IMR-90 (cell line): Measurements from ENCODE around the gene TSPO. TPM values are rescaled to one million over a fixed set of nuclear protein-coding genes. Genes with fewer than 3 reads are reported as not detected.

Experiments
- ATAC-seq: fragments of 200-7000 bp; cut with Tn5 transposase; 2 replicates; pipeline ENCODE4 v1.9.1; 2020; ENCODE audit warnings: low read depth, mild to moderate bottlenecking, moderate library complexity
- BruUV-seq: library from RNA; stranded (reverse); fragments of 400-500 nt; replicated peaks from 2 replicates; lab custom pipeline; 2021; lab: Mats Ljungman, UMichigan
- CTCF ChIA-PET: fragments of 300-600 bp; formaldehyde crosslinking; extraction: SDS; loops from one replicate; lab custom pipeline; 2021; ENCODE audit warnings: antibody characterized with exemption; lab: Yijun Ruan, JAX
- POLR2A ChIA-PET: fragments of 300-600 bp; sonication (Branson Sonifier 250); formaldehyde crosslinking; loops from one replicate; lab custom pipeline; 2022; ENCODE audit warnings: antibody characterized with exemption; ENCODE audit not compliant: unreplicated experiment; lab: Charles Lee
- DNase-seq: peaks from one replicate; pipeline ENCODE4 v3.0.0; 2013
- H2AFZ ChIP-seq: replicated peaks from 2 replicates; pipeline ENCODE3; 2013; ENCODE audit warnings: low read length, mild to moderate bottlenecking; ENCODE audit not compliant: poor library complexity
- H2AK5ac ChIP-seq: 2 replicates; pipeline ENCODE4 v1.6.1; 2013; ENCODE audit warnings: low read depth, low read length, inconsistent platforms
- H2AK9ac ChIP-seq: replicated peaks from 2 replicates; pipeline ENCODE3; 2013; ENCODE audit warnings: mild to moderate bottlenecking, low read depth, low read length, moderate library complexity; ENCODE audit not compliant: poor library complexity
- H2BK120ac ChIP-seq: 2 replicates; pipeline ENCODE4 v1.6.1; 2013; ENCODE audit warnings: low read depth, low read length, inconsistent platforms
- H2BK15ac ChIP-seq: 3 replicates; pipeline ENCODE4 v1.6.1; 2013; ENCODE audit warnings: low read depth, low read length, inconsistent platforms
- H2BK20ac ChIP-seq: 2 replicates; pipeline ENCODE4 v1.6.1; 2013; ENCODE audit warnings: low read depth, mild to moderate bottlenecking, inconsistent platforms, low read length, moderate library complexity
- H2BK5ac ChIP-seq: 2 replicates; pipeline ENCODE4 v1.6.1; 2013; ENCODE audit warnings: mild to moderate bottlenecking, low read depth, low read length, inconsistent platforms; ENCODE audit not compliant: poor library complexity, severe bottlenecking
- H3K14ac ChIP-seq: replicated peaks from 2 replicates; pipeline ENCODE4 v1.6.1; 2013; ENCODE audit warnings: low read depth, low read length, inconsistent platforms
- H3K18ac ChIP-seq: 2 replicates; pipeline ENCODE4 v1.6.1; 2013; ENCODE audit warnings: low read depth, low read length, control low read depth
- H3K23ac ChIP-seq: 2 replicates; pipeline ENCODE4 v1.6.1; 2013; ENCODE audit warnings: low read depth, low read length, inconsistent platforms
- H3K27ac ChIP-seq: 2 replicates; pipeline ENCODE4 v1.5.1; 2013; ENCODE audit warnings: mild to moderate bottlenecking, control low read depth, low read length; ENCODE audit not compliant: insufficient read depth
- H3K27me3 ChIP-seq: 2 replicates; pipeline ENCODE4 v1.6.1; 2013; ENCODE audit warnings: low read length; ENCODE audit not compliant: control insufficient read depth, insufficient read depth
- H3K36me3 ChIP-seq: 2 replicates; pipeline ENCODE4 v1.6.1; 2013; ENCODE audit warnings: low read length, mixed read lengths; ENCODE audit not compliant: control insufficient read depth, insufficient read depth
- H3K4ac ChIP-seq: 2 replicates; pipeline ENCODE4 v1.6.1; 2013; ENCODE audit warnings: low read depth, low read length, inconsistent platforms
- H3K4me1 ChIP-seq: 2 replicates; pipeline ENCODE4 v1.6.1; 2013; ENCODE audit warnings: low read length, mixed read lengths; ENCODE audit not compliant: control insufficient read depth, insufficient read depth
- H3K4me2 ChIP-seq: 2 replicates; pipeline ENCODE4 v1.6.1; 2013; ENCODE audit warnings: low read depth, mild to moderate bottlenecking, control low read depth, low read length, moderate library complexity
- H3K4me3 ChIP-seq: 2 replicates; pipeline ENCODE4 v1.5.1; 2013; ENCODE audit warnings: low read depth, mild to moderate bottlenecking, control low read depth, low read length, moderate library complexity; ENCODE audit not compliant: insufficient read depth
- H3K56ac ChIP-seq: 2 replicates; pipeline ENCODE4 v1.6.1; 2013; ENCODE audit warnings: low read length, inconsistent platforms; ENCODE audit not compliant: insufficient read depth; ENCODE audit errors: extremely low read depth
- H3K79me1 ChIP-seq, 2 experiments: 2 replicates each; pipeline ENCODE4 v1.6.1; 2013; ENCODE audit warnings: low read length in 2 of 2, inconsistent platforms in 1 of 2, low read depth in 1 of 2
- H3K9ac ChIP-seq: 2 replicates; pipeline ENCODE4 v1.6.1; 2013; ENCODE audit warnings: low read depth, low read length, control low read depth
- H3K9me1 ChIP-seq: 2 replicates; pipeline ENCODE4 v1.6.1; 2013; ENCODE audit warnings: low read length, inconsistent platforms; ENCODE audit not compliant: insufficient read depth
- H3K9me3 ChIP-seq: 2 replicates; pipeline ENCODE4 v1.6.1; 2013; ENCODE audit warnings: low read length; ENCODE audit not compliant: control insufficient read depth, insufficient read depth
- H4K20me1 ChIP-seq: 2 replicates; pipeline ENCODE4 v1.6.1; 2013; ENCODE audit warnings: low read length, inconsistent platforms; ENCODE audit not compliant: insufficient read depth
- H4K5ac ChIP-seq: 2 replicates; pipeline ENCODE4 v1.6.1; 2013; ENCODE audit warnings: mild to moderate bottlenecking, low read depth, low read length, control low read depth
- H4K8ac ChIP-seq, 2 experiments: 2 replicates each; pipeline ENCODE4 v1.6.1; 2013; ENCODE audit warnings: low read depth in 2 of 2, low read length in 2 of 2, control low read depth in 1 of 2, inconsistent platforms in 1 of 2
- H4K91ac ChIP-seq: 2 replicates; pipeline ENCODE4 v1.6.1; 2013; ENCODE audit warnings: low read depth, low read length, inconsistent platforms; ENCODE audit not compliant: insufficient read depth
- BHLHE40 ChIP-seq: fragments of 150-350 bp; IDR thresholded peaks from 2 replicates; pipeline ENCODE4 v1.6.1; 2016; ENCODE audit warnings: mild to moderate bottlenecking, low read depth, low read length
- FOS ChIP-seq: fragments of 150-350 bp; IDR thresholded peaks from 2 replicates; pipeline ENCODE4 v1.6.1; 2016; ENCODE audit warnings: low read depth, low read length
- MAFK ChIP-seq: IDR thresholded peaks from 2 replicates; pipeline ENCODE4 v1.6.1; 2012; ENCODE audit warnings: low read depth, low read length, improper control_type of control experiment
- MAZ ChIP-seq: IDR thresholded peaks from 2 replicates; pipeline ENCODE4 v1.6.1; 2012; ENCODE audit warnings: low read depth, mild to moderate bottlenecking, low read length, improper control_type of control experiment, moderate library complexity, borderline replicate concordance
- MXI1 ChIP-seq: IDR thresholded peaks from 2 replicates; pipeline ENCODE4 v1.6.1; 2012; ENCODE audit warnings: low read depth, mild to moderate bottlenecking, low read length, moderate library complexity, borderline replicate concordance
- NFE2L2 ChIP-seq: fragments of 150-350 bp; IDR thresholded peaks from 2 replicates; pipeline ENCODE4 v1.6.1; 2016; ENCODE audit warnings: low read depth, mild to moderate bottlenecking, low read length
- POLR2A ChIP-seq: IDR thresholded peaks from 2 replicates; pipeline ENCODE4 v1.6.1; 2012; ENCODE audit warnings: mild to moderate bottlenecking, low read depth, low read length
- RFX5 ChIP-seq: IDR thresholded peaks from 2 replicates; pipeline ENCODE4 v1.8.0; 2012; ENCODE audit warnings: low read depth, mild to moderate bottlenecking, low read length, moderate library complexity
- WGBS, 2 experiments: methylation state at CpG; one replicate each; pipeline versions ENCODE4 v1.1.5 to v1.1.7; 2013; ENCODE audit warnings: missing lambda C conversion rate in 2 of 2; ENCODE audit not compliant: insufficient read length in 1 of 2; ENCODE audit errors: extremely low coverage in 2 of 2; 5-methylcytosine and 5-hydroxymethylcytosine counted together
- dilution Hi-C: fragments of 300-500 bp; cut with HindIII; formaldehyde crosslinking; loops from one replicate; pipeline ENCODE4 v1.14.3; 2018; ENCODE audit warnings: low sequenced_read_pairs; ENCODE audit not compliant: unreplicated experiment
- in situ Hi-C: fragments of 300-500 bp; cut with MboI; formaldehyde crosslinking; loops from 3 replicates; pipeline ENCODE4 v1.14.3; 2019; ENCODE audit warnings: low sequenced_read_pairs, inconsistent platforms, mixed read lengths
- intact Hi-C: fragments of 100-400 bp; cut with micrococcal nuclease; formaldehyde crosslinking; loops from 2 replicates; pipeline ENCODE4 v1.10.0; 2022
- polyA plus RNA-seq, 3 experiments: library from polyadenylated mRNA; depleted of rRNA; stranded (reverse); fragments of >200 nt; gene quantifications; 2 replicates each; pipeline ENCODE4 v1.2.3, GENCODE V29; 2012; ENCODE audit warnings: low replicate concordance in 1 of 3
- total RNA-seq: library from RNA; depleted of rRNA; stranded (reverse); fragments of >200 nt; gene quantifications from 2 replicates; pipeline ENCODE4 v1.2.3, GENCODE V29; 2012
- TF ChIP-seq, protein P1 (sequence below): fragments of 150-350 bp; IDR thresholded peaks from 2 replicates; pipeline ENCODE4 v1.6.1; 2017; ENCODE audit warnings: mild to moderate bottlenecking, antibody characterized with exemption, low read length, low read depth

Gene TSPO
- total and polyA plus RNA-seq, 2 of the 4 experiments (the other 2 are of a cell fraction): 115 to 297 TPM

DNA sequence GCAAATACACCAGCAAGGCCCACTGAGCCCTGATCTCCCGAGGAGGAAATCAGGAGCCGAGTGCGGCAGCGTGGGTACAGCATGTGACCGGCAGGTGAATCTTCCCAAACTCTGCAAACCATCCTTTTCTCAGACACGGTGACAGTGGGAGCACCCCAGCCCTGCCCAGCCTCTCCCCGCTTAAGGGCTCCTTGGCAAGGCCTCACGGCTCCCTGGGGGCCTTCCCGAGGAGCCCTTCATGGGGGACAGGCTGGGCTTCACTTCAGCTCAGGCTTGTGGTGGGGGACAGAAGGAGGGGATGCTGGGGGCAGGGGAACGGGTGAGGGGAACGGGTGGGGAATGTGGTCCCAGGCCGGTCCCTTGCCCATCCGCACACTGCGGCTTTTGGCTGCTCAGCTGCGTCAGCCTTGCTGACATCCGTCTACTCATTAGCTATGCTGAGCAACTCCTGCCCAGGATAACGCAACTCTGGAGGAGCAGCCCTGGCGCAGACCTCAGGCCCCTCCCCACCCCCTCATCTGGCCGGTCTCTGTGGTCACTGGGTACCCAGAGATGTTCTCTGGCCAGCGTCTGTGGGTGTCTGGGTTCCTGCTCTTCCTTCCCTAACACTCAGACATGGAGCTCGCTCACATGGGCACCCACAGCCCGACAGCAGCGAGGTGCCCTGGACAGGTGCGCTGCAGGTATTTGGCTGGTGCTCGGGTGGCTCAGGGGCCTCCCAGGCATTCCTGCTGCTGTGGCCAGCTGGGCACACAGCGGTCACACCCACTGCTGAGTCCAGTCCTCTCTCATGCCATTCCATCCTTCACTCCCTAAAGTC is 57.6 kb downstream of the TSPO start:
- no peak overlapping the region for H3K18ac ChIP-seq
- no peak overlapping the region for H2AK5ac ChIP-seq
- no peaks in the 10 kb centered on the region for H3K36me3 ChIP-seq
- no peaks in the 10 kb centered on the region for H4K20me1 ChIP-seq
- no peaks in the 10 kb centered on the region for H3K4me1 ChIP-seq
- H3K14ac ChIP-seq: no peak overlapping the region
- H3K4ac ChIP-seq: no peak overlapping the region
- no peak overlapping the region for H4K91ac ChIP-seq
- no peak overlapping the region for H2BK120ac ChIP-seq
- H3K4me2 ChIP-seq: no peak overlapping the region
- CTCF ChIA-PET: no interaction called here
- H3K79me1 ChIP-seq: no peaks in the 10 kb centered on the region
- no peak overlapping the region for H2BK20ac ChIP-seq
- H2BK5ac ChIP-seq: no peak overlapping the region
- ATAC-seq: no peak
- peaks cover 25% of the 10 kb centered on the region for H3K27me3 ChIP-seq
- TF ChIP-seq, protein P1, sequence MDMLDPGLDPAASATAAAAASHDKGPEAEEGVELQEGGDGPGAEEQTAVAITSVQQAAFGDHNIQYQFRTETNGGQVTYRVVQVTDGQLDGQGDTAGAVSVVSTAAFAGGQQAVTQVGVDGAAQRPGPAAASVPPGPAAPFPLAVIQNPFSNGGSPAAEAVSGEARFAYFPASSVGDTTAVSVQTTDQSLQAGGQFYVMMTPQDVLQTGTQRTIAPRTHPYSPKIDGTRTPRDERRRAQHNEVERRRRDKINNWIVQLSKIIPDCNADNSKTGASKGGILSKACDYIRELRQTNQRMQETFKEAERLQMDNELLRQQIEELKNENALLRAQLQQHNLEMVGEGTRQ: no peak
- TF ChIP-seq FOS: no peak
- no peak for TF ChIP-seq MAFK
- no peak for TF ChIP-seq MXI1
- TF ChIP-seq POLR2A: no peak
- TF ChIP-seq RFX5: no peak
- no peak for TF ChIP-seq NFE2L2
- no peak for TF ChIP-seq BHLHE40
- no peak for TF ChIP-seq MAZ
- no peak overlapping the region for H3K4me3 ChIP-seq
- no peak overlapping the region for H4K8ac ChIP-seq
- no peaks in the 10 kb centered on the region for H3K9me1 ChIP-seq
- 68% methylated on average over 14 of the region's 26 CpGs; no CpG with 5 or more reads in 1 of the 2 experiments for WGBS, 2 experiments
- no peak overlapping the region for H2AK9ac ChIP-seq
- H2BK15ac ChIP-seq: no peak overlapping the region
- no peak for DNase-seq
- in situ Hi-C loops: no loop called here
- no peak overlapping the region for H3K9ac ChIP-seq
- H3K23ac ChIP-seq: no peak overlapping the region
- POLR2A ChIA-PET: no interaction called here
- H3K27ac ChIP-seq: no peak overlapping the region
- H4K5ac ChIP-seq: no peak overlapping the region
- dilution Hi-C loops: no loop called here
- BruUV-seq: no TSS peak
- intact Hi-C loops: no loop called here
- H2AFZ ChIP-seq: no peak overlapping the region
- no peak overlapping the region for H3K56ac ChIP-seq
- H3K9me3 ChIP-seq: no peaks in the 10 kb centered on the region
